Measurements from ENCODE around the gene PKP2.

The PKP2 gene

DNA sequence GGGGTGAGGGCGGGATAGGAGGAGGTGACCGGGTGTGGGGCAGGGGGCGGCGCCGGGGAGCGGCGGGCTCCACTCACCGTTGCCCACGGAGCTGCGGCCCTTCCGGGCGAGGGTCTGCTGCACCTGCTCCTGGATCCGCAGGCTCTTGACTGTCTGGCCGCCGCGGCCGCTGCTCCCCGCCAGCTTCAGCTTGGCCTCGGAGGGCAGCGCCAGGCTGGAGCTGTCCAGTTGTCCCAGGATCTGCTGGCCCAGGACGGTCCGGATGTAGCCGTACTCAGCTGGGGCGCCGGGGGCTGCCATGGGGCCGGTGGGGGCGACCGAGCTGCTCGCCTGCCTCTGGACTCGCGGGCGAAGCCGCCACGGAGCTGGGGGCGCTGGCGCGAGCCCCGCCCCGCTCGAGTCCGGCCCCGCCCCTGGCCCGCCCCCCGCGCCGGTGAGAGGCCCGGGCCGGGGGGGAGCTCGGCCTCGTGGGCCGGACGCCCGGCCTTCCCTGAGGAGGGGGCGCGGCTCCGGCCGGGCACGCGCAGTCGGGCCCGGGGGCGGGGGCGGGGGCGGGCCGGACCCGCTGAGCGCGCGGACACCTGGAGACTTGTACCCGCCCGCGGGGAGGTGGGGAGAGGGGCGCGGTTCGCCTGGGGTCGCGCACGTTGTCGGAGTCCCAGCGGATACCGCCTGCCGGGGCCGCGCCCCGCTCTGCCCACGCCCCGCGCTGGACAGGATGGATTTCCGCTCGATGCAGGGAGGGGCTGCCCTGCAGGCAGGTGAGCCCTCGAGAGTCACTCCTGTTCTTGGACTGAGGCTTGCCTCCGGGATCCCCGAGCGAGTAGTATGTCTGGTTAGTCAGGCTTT is at the start of gene PKP2:
TSS of gene PKP2 (minus strand) at position 346 of the 849 bp plus-strand sequence. CDS start at position 300, 46 bp downstream.
- DNase-seq: peak; percentile 84 to 97

DNA sequence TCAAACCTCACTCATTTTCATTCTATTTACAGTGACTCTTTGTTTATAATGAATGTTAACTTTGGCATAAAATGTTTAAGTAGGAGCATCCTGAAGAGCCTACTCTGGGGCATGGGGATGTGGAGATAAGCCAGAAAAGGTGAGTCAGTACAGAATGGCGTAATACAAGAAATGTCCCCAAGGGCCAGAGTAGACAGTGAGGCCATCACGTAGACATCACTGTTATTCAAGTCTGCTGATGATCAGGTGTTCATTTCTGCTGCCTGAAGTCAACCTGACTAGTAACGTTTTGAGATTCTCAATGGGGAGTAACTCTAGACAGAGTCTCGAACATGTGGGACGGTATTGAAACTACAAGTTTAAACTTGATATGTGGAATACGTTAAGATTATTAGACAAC is 47.6 kb upstream of the PKP2 start:
- DNase-seq: no peak

- no peak for DNase-seq
These were observed 43.2 kb upstream of the PKP2 start for GRCh38 chr12:32939801-32940200.

GRCh38 chr12:32926963-32927362 is 30.4 kb upstream of the PKP2 start:
- DNase-seq: no peak

DNA sequence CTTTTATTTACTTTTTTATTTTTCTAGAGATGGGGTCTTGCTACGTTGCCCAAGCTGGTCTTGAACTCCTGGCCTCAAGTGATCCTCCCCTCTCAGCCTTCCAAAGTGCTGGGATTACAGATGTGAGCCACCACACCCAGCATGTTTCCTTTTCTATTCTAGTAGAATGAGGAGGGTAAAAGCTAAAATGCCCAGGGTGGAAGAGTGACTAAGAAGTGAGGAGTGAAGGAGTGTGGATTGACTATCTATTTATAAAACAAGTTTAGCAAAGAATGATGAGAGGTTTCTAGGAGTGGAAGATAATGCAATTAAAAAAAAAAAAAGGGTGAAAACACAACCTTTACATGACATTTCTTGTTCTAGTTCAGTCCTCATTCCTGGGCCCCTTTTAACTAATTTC is 29.8 kb upstream of the PKP2 start:
- no peak for DNase-seq

DNA sequence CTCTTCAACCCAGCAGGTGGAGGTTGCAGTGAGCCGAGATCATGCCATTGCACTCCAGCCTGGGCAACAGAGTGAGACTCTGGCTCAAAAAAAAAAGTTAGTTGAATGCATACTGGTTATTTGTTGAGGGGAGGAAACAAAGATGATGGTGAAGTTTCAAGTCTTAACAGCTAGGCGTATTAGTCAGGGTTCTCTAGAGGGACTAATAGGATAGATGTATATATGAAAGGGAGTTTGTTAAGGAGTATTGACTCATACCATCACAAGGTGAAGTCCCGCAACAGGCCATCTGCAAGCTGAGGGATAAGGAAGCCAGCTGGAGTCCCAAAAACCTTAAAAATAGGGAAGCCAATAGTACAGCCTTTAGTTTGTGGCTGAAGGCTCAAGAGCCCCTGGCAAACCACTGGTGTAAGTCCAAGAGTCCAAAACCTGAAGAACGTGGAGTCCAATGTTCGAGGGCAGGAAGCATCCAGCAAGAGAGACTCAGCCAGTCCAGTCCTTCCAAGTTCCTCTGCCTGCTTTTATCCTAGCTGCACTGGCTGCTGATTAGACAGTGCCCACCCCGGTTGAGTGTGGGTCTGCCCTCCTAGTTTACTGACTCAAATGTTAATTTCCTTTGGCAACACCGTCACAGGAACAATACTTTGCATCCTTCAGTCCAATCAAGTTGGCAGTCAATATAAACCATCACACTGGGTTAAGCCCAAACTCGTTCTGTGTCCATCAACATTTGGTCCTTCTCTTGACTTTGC is 26.1 kb upstream of the PKP2 start:
- no peak for DNase-seq

- DNase-seq: no peak
These were observed 24.8 kb upstream of the PKP2 start for GRCh38 chr12:32921397-32921796.

DNA sequence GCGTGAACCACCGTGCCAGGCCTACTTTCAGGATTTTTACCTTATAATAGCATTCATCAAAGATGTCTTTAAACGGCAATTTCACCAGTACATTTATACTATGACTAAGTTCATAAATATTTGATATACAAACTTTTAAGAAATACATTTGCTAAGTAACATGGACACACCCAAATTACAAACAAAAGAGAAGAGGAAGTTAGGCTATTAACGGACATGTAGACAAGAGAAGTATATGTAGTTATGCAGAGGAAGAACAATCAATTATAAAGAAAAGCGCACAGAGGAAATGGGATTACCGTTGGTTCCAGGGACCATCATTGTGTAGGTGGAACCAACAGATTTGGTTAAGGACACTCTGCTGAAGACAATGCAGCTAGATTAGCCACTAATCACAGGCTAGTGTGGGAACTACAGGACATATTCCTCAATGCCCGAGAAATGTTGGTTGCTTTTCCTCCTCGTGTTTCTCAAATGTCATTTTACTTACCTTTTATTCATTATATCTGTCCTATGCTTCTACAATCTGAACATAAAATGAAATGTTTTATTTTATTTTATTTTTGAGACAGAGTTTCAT is 24.0 kb upstream of the PKP2 start:
- no peak for DNase-seq

DNA sequence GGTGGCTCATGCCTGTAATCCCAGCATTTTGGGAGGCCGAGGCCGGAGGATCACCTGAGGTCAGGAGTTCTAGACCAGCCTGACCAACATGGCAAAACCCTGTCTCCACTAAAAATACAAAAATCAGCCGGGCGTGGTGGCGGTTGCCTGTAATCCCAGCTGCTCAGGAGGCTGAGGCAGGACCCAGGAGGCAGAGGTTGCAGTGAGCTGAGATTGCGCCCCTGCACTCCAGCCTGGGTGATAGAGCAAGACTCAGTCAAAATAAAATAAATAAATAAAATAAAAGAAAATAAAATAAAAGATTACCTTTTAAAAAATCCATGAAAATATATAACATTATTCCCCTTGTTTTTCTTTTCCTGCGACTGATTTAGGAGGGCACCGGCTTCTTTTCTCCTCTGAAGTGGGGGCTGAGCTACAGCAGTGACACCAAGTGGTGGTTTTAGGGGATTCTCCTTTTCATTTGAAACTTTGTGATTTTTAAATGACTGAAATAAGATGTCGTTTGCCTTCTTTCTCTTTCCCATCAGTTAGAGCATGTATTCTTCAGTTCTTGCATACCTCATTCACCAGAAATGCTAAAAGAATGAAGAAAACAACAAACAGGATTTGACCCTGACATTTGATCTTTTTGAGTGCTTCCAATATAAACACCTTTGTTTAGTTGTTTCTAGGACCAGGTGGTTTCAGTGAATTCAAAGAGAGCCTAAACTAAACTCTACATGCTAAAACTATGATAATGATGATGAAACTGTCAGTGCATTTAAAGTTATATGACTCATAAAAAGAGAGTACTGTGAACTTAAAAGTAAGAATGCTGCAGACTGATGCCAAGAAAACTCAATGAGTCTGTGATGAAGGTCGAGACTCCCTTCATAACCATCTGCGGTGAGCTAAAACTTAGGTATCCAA is 22.6 kb upstream of the PKP2 start:
- DNase-seq: peak in 1 of 2 experiments; percentile 66

GRCh38 chr12:32917094-32917611 is 20.6 kb upstream of the PKP2 start:
- no peak for DNase-seq

DNA sequence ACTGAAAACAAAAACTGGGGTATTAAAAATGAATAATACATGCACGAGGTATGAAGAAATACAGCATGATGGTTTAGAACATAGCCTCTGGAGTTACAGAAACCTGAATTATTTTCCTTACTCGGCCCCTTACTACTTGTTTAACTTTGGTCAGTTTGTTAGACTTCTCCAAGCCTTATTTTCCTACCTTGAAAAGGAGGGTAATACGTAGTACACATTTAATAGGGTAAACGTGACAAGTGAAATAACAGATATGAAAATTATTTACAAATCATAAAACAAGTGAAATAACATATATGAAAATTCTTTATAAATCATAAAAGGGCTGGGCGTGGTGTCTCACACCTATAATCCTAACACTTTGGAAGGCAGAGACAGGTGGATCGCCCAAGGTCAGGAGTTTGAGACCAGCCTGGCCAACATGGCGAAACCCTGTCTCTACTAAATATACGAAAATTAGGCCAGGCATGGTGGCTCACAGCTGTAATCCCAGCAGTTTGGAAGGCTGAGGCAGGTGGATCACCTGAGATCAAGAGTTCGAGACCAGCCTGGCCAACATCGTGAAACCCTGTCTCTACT is 11.4 kb upstream of the PKP2 start:
- no peak for DNase-seq

DNA sequence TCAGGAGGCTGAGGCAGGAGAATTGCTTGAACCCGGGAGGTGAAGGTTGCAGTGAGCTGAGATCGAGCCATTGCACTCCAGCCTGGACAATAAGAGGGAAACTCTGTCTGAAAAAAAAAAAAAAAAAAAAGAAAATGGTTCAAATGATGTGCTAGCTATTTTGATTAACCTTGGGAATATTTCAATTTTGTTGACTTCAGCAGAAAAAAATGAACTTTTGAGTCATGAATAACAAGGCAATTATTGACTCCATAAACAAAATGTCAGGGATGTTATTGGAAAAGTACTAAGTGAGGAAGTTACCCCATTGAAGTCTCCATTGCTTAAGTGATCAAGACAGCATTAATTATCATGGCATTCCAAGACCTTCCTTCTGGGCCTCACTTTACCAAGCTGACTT is 10.6 kb upstream of the PKP2 start:
- DNase-seq: no peak

GRCh38 chr12:32906399-32907165 is 10.0 kb upstream of the PKP2 start:
- no peak for DNase-seq

GRCh38 chr12:32903763-32904162 is 7.2 kb upstream of the PKP2 start:
- DNase-seq: no peak

- DNase-seq: no peak
These were observed 6.7 kb upstream of the PKP2 start for GRCh38 chr12:32903318-32903717.

- no peak for DNase-seq
These were observed 5.9 kb upstream of the PKP2 start for GRCh38 chr12:32902287-32902997.

- DNase-seq: peak in 1 of 2 experiments; percentile 52
These were observed 5.0 kb upstream of the PKP2 start for GRCh38 chr12:32901553-32901952.

DNA sequence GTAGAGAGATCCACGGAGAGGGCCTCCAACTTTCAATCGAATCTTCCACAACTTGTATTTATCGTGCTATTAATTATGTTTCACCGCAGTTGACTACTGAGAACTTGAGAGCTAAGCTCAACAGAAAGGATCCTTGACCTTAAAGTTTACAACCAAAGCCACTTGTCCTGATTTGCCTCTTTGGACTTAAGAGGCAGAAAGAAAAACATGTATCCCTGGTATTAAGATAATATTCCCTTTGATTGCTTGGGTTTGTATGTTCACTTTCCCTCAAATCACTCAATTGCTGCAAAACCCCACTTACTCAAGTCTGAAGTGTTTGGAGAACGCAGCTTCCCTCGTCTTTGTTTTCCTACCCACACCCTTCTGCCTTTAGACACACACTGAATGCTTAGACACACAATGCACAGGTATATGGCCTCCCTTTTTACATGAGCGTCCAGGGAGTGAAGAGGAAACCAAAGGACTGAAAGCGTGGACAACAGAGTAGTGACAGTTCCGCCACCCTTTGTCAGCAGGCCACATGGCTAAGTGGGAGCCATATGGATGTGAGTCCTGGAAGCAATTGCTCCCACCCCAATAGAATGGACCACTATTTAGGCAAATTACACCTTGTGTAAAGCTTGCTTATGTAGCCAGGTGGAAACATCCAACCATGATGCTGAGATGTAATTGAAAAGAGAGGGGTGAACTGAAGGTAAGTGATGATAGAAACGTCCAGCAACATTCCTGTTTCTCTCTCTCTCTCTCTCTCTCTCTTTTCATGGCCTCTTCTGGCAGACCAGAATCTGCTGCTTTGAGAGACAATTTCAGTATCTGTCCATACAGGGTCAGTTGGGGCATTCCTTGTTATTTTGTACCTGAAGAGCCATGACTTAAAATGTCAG is 1.4 kb upstream of the PKP2 start:
- peak; percentile 31 to 47 for DNase-seq

DNA sequence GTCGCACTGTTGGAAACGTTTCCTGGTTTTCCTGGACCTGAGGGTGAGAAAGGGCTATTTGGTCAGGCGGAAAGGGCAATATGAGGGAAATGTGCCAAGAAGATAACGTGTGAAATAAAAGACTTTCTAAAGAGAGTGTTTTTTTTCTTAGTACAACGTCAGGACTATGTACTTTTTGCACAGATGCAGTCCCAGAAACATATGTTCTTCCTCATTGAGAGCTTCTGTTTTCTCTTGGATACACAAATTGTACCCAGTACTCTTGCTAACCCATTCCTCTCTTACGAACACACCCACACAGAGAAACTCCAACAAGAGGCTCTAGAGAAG is 669 bp upstream of the PKP2 start:
- no peak for DNase-seq

Data from NCI-H526 (cell line).